Activated T-cell treated with anti-CD3 and anti-CD28 coated beads, Interleukin-2, amount 50 U/mL, for 24 hours (primary cell): Measurements from ENCODE around the gene SH2D2A.
"Not testable (repeated sequence)": the region's sequence is repeated elsewhere in the genome, so short reads cannot be mapped to it uniquely, and the experiment has no call there.

Experiments used
- DNase-seq: peaks from one replicate; pipeline ENCODE4 v3.0.0-alpha.2; 2020
- H3K27ac Mint-ChIP-seq: 2 replicates; pipeline ENCODE4 v1.8.0; 2020; ENCODE audit warnings: mild to moderate bottlenecking, mixed read lengths
- H3K27me3 Mint-ChIP-seq: 2 replicates; pipeline ENCODE4 v1.8.0; 2020; ENCODE audit warnings: mixed read lengths
- H3K36me3 Mint-ChIP-seq: 2 replicates; pipeline ENCODE4 v1.8.0; 2020; ENCODE audit warnings: low read depth, mixed read lengths
- H3K4me1 Mint-ChIP-seq: 2 replicates; pipeline ENCODE4 v1.8.0; 2020; ENCODE audit warnings: low read depth, mixed read lengths
- H3K4me3 Mint-ChIP-seq: 2 replicates; pipeline ENCODE4 v1.8.0; 2020; ENCODE audit warnings: mild to moderate bottlenecking, moderate library complexity, mixed read lengths
- H3K9me3 Mint-ChIP-seq: 2 replicates; pipeline ENCODE4 v1.8.0; 2020; ENCODE audit warnings: mixed read lengths

The SH2D2A gene

DNA sequence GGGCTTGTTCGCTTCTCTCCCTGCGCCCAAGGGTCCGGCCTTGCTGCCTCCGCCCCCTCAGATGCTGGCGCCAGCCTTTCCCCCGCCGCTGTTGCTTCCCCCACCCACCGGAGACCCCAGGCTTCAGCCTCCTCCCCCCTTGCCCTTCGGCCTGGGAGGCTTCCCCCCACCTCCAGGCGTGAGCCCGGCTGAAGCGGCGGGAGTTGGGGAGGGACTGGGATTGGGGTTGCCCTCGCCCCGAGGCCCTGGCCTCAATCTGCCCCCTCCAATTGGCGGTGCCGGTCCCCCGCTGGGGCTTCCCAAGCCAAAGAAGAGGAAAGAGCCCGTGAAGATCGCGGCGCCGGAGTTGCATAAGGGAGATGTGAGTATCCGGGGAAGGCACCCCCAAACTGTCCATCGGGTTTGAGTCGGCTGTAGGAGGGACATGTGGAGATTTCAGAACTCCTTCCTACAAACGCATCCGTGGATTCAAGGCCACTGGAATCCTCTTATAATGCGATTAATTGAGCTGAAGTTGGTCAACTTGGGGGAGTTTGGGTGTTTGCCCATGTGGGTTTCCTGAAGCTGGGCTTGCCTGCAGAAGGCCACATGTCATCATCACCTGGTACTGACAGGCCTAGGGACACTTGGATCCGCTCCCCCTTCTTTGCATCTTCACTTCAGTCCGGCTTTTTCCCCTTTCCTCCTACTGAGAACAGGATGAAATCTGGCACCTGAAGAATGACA lies 48.6 kb downstream of the SH2D2A start:
- Mint-ChIP-seq H3K27ac (no peak overlapping the region), H3K4me3 (no peak overlapping the region), H3K27me3 (no peaks in the 10 kb centered on the region), H3K36me3 (peaks cover 45% of the 10 kb centered on the region), H3K9me3 (no peaks in the 10 kb centered on the region), H3K4me1 (peaks cover 49% of the 10 kb centered on the region)
- DNase-seq: no peak

DNA sequence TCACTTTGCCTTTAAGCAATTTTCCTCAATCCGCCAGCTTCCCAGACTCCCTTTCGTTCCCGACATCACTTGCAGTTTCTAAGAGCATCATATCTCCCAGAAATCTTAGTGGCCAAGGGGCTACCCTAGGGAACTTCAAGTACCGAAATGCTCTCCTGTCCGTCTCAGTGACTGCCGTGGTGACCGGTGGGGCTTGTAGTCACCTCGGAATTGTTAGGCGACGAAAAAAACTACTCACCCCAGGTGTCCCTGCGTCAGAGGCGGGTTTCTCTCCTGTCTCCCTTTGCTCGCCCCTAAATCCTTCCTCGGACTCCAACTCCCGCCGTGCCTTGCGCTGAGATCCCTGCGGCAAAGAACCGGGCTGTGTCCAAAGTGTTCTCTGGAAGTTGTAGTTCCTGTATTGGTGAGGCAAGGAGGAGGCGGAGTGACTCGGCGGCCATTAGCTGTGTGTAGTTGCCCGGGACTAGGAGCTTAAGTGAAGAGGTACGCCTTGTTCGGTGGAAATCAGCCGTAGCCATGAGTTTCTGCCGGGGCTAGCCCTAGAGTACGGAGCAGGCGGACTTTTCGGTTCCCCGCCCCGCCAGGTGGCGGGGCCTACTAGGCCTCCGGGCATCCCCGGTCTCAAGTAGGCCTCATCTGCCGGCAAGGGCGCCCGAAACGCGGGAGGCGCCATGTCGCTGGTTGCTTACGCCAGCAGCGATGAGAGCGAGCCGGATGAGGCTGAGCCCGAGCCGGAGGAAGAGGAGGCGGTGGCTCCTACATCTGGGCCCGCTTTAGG lies 49.4 kb downstream of the SH2D2A start, which contains the start of gene PRCC:
Gene PRCC (plus strand): TSS at position 435 of the 778 bp plus-strand sequence. CDS start 237 bp downstream, at position 672.
- DNase-seq: peak; percentile 95
- H3K4me3 Mint-ChIP-seq: no peak within 1 kb of the TSS
- no peaks in the 10 kb centered on the region for H3K27me3 Mint-ChIP-seq
- peaks cover 38% of the 10 kb centered on the region for H3K36me3 Mint-ChIP-seq
- no peak within 1 kb of the TSS for H3K27ac Mint-ChIP-seq
- H3K9me3 Mint-ChIP-seq: no peaks in the 10 kb centered on the region
- H3K4me1 Mint-ChIP-seq: peaks cover 41% of the 10 kb centered on the region

DNA sequence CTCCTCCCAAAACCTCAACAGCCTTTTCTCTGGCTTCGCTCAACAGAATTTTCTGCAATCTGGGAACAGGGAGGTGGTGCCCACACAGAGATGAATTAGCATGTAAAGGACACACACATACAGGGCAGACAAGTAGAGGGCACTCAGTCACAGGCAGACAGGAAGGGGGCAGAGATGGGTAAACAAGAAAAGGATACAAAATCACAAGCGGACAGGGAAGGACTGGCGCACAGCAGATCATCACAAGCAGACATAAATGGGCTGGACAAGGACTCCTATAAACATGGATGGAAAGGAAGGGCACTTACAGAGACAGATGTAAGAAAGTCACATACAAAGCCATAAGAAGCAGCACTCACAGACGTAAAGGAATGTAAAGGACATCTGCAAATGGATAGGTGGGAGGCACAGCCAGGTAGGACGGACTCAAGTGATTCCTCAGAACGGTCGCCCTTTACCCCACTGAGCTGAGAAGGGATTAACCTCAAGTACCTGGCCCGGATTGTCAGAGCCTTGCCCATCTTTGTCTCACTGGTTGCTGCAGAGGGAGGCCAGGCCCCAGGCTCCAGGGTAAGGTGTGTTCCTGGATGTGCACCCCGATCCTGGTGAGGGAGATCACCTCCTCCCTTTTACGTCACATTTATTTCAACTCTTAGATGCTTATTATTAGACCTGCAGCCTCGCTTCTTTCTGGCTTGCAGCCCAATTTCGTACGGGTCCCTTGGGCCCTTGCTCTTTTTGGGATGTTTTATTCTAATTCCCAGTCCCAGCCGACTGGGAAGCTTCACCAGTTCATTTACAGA lies 50.1 kb downstream of the SH2D2A start:
- H3K27ac Mint-ChIP-seq: no peak overlapping the region

DNA sequence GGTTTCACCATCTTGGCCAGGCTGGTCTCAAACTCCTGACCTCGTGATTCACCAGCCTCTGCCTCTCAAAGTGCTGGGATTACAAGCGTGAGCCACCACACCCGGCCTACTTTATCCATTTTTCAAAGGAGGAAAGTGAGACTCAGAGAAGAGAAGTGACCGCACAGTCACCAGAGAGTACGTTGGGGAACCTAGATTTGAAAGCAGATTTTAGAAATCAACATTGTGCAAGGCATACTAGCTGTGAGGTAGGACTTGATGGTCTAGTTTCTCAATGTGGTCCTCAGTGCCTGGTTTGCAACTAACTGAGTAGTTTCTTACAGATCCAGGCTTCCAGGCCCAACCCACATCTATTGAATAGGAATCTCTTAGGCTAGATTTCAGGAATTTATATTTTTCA lies 51.0 kb downstream of the SH2D2A start:
- H3K4me3 Mint-ChIP-seq: no peak overlapping the region

More for the DNA sequence above, 50.1 kb downstream of the SH2D2A start:
- no peaks in the 10 kb centered on the region for H3K27me3 Mint-ChIP-seq
- peaks cover 36% of the 10 kb centered on the region for H3K4me1 Mint-ChIP-seq
- no peak overlapping the region for H3K4me3 Mint-ChIP-seq
- peaks cover 34% of the 10 kb centered on the region for H3K36me3 Mint-ChIP-seq
- H3K9me3 Mint-ChIP-seq: no peaks in the 10 kb centered on the region
- DNase-seq: no peak

DNA sequence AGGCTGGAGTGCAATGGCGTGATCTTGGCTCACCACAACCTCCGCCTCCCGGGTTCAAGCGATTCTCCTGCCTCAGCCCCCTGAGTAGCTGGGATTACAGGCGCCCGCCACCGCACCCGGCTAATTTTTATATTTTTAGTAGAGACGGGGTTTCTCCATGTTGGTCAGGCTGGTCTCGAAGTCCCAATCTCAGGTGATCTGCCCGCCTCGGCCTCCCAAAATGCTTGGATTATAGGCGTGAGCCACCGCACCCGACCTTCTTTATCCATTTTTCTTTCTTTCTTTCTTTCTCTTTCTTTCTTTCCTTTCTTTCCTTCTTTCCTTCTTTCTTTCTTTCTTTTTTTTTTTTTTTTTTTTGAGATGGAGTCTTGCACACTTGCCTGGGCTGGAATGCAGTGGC lies 51.5 kb downstream of the SH2D2A start:
- not testable (repeated sequence) for DNase-seq, H3K27me3 Mint-ChIP-seq, H3K9me3 Mint-ChIP-seq, H3K27ac Mint-ChIP-seq, H3K4me3 Mint-ChIP-seq
- Mint-ChIP-seq H3K4me1 (peaks cover 24% of the 10 kb centered on the region), H3K36me3 (peaks cover 21% of the 10 kb centered on the region)

More for the DNA sequence above, 51.0 kb downstream of the SH2D2A start:
- peaks cover 29% of the 10 kb centered on the region for H3K4me1 Mint-ChIP-seq
- H3K27me3 Mint-ChIP-seq: no peaks in the 10 kb centered on the region
- no peaks in the 10 kb centered on the region for H3K9me3 Mint-ChIP-seq
- DNase-seq: no peak
- H3K36me3 Mint-ChIP-seq: peaks cover 26% of the 10 kb centered on the region
- H3K27ac Mint-ChIP-seq: peak overlapping the region; percentile 50

DNA sequence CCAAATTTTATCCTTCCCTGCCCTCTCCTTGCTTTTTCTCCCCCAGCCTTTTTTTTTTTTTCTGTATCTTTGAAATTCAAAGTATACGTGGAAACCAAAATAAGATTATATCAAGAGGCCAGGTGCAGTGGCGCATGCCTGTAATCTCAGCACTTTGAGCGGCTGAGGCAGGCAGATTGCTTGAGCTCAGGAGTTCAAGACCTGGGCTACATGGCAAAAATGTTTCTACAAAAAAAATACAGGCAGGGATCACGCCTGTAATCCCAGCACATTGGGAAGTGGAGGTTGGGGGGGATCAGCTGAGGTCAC lies 55.9 kb downstream of the SH2D2A start:
- Mint-ChIP-seq H3K36me3 (no peaks in the 10 kb centered on the region), H3K4me1 (peaks cover 2% of the 10 kb centered on the region), H3K9me3 (no peaks in the 10 kb centered on the region), H3K27ac (no peak overlapping the region), H3K4me3 (no peak overlapping the region), H3K27me3 (no peaks in the 10 kb centered on the region)
- no peak for DNase-seq

DNA sequence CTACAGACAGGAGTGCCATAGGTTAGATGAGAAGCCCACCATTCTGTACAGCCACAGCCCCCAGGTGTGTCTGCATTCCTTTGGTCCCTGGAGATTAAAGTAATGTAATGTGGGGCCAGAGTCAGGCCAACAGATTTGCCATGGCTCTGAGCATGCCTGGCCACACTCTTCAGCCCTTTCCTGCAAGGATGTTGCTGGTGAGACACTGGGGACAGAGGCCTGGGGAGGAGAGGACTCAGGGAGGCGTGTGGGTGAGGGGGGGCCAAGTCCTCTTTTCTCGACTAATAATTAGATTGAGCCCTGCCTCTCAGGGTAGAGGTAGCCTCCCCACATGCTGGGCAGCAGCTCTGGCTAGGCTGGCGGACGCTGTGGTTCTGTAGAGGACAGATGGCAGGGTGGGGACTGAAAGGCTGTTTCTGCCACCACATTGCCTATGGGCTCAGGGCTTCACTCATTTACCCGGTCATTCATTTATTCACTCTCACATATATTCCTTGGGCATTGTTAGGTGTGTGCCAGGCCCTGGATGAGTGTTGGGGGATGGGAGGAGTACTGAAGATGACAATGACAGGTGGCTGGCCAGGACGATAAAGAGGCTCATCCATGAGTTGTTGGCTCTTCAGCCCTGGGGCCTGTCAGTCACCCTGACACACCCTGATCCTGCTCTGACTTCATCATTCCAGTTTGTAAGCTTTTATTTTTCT lies 56.4 kb downstream of the SH2D2A start:
- Mint-ChIP-seq H3K4me1 (peaks cover 3% of the 10 kb centered on the region), H3K4me3 (no peak overlapping the region), H3K27me3 (no peaks in the 10 kb centered on the region), H3K36me3 (no peaks in the 10 kb centered on the region), H3K27ac (no peak overlapping the region), H3K9me3 (no peaks in the 10 kb centered on the region)
- no peak for DNase-seq

- H3K4me3 Mint-ChIP-seq, H3K27ac Mint-ChIP-seq, H3K27me3 Mint-ChIP-seq, H3K9me3 Mint-ChIP-seq, H3K36me3 Mint-ChIP-seq: not testable (repeated sequence)
- peaks cover 14% of the 10 kb centered on the region for H3K4me1 Mint-ChIP-seq
- DNase-seq: peak; percentile 12
Measured at GRCh38 chr1:156757572-156758253, 58.9 kb downstream of the SH2D2A start.

DNA sequence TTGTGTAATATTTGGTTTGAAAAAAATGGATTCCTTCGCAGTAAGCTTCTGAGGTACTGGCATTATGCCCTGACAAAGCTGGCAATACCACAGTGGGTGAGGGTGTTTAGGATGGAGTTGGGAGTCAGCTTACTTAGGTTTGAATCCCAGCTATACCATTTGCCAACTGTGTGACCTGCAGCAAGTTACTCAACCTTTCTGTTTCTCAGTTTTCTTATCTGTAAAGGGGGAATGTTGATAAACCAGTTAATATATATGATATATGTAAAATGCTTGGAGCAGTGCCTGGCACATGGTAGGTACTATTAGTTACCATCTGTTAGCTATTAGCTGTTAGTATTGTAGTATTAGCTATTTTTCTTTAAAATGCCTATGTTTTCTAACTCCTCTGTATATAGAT lies 60.3 kb downstream of the SH2D2A start:
- Mint-ChIP-seq H3K4me1 (peaks cover 19% of the 10 kb centered on the region), H3K36me3 (peaks cover 7% of the 10 kb centered on the region), H3K9me3 (no peaks in the 10 kb centered on the region), H3K27me3 (no peaks in the 10 kb centered on the region), H3K4me3 (no peak overlapping the region), H3K27ac (no peak overlapping the region)
- no peak for DNase-seq
